Suprapubic skin (tissue), 4 donors: Measurements from ENCODE around the gene SRSF4. TPM values are rescaled to one million over a fixed set of nuclear protein-coding genes. Genes with fewer than 3 reads are reported as not detected.
"Not testable (repeated sequence)": the region's sequence is repeated elsewhere in the genome, so short reads cannot be mapped to it uniquely, and the experiment has no call there.

Source experiments
- DNase-seq, 2 donors: peaks; one replicate each; pipeline ENCODE4 v3.0.0-alpha.2; 2019; ENCODE audit warnings: low spot score in 2 of 2
- H3K27ac ChIP-seq: fragments of 200-600 bp; sonication (generic); one replicate; pipeline ENCODE4 v1.5.1; 2019
- H3K27me3 ChIP-seq: fragments of 200-600 bp; sonication (generic); one replicate; pipeline ENCODE4 v1.5.1; 2019
- H3K36me3 ChIP-seq: fragments of 200-600 bp; sonication (generic); one replicate; pipeline ENCODE4 v1.5.1; 2019
- H3K4me1 ChIP-seq: fragments of 200-600 bp; sonication (generic); one replicate; pipeline ENCODE4 v1.5.1; 2019
- H3K4me3 ChIP-seq: fragments of 200-600 bp; sonication (generic); one replicate; pipeline ENCODE4 v1.5.1; 2019; ENCODE audit warnings: mild to moderate bottlenecking
- H3K9me3 ChIP-seq: fragments of 200-600 bp; sonication (generic); one replicate; pipeline ENCODE4 v1.5.1; 2019
- EP300 ChIP-seq: sonication (generic); formaldehyde crosslinking; IDR thresholded peaks from one replicate; pipeline ENCODE4 v1.6.1; 2017; ENCODE audit warnings: antibody characterized with exemption
- POLR2A ChIP-seq, 2 donors: fragments of 450-650 bp; IDR thresholded peaks; one replicate each; pipeline ENCODE4 v1.6.1; 2017; ENCODE audit warnings: antibody characterized with exemption in 2 of 2, mild to moderate bottlenecking in 2 of 2, moderate library complexity in 2 of 2
- POLR2AphosphoS5 ChIP-seq, 3 donors: sonication (generic); formaldehyde crosslinking; IDR thresholded peaks; one replicate each; pipeline ENCODE4 v1.6.1; 2017; ENCODE audit warnings: antibody characterized with exemption in 3 of 3
- WGBS: methylation state at CpG from one replicate; pipeline ENCODE4 v1.1.5; 2018; 5-methylcytosine and 5-hydroxymethylcytosine counted together
- total RNA-seq, 4 donors: library from RNA; depleted of rRNA; stranded (reverse); fragments of >200 nt; gene quantifications; one replicate each; pipeline ENCODE4 v1.1.0, GENCODE V29; 2016
- TF ChIP-seq, protein P1 (sequence below), 2 donors: fragments of 200-600 bp in 1 of 2; fragments of 450-650 bp in 1 of 2; sonication (generic) in 1 of 2; IDR thresholded peaks; one replicate each; pipeline ENCODE4 v1.5.1; 2016 to 2019; ENCODE audit warnings: antibody characterized with exemption in 2 of 2, mild to moderate bottlenecking in 1 of 2, moderate library complexity in 1 of 2

Gene SRSF4
- total RNA-seq, 4 donors from 2014 or later = 45.7 to 86.1 (median 60.5) TPM

DNA sequence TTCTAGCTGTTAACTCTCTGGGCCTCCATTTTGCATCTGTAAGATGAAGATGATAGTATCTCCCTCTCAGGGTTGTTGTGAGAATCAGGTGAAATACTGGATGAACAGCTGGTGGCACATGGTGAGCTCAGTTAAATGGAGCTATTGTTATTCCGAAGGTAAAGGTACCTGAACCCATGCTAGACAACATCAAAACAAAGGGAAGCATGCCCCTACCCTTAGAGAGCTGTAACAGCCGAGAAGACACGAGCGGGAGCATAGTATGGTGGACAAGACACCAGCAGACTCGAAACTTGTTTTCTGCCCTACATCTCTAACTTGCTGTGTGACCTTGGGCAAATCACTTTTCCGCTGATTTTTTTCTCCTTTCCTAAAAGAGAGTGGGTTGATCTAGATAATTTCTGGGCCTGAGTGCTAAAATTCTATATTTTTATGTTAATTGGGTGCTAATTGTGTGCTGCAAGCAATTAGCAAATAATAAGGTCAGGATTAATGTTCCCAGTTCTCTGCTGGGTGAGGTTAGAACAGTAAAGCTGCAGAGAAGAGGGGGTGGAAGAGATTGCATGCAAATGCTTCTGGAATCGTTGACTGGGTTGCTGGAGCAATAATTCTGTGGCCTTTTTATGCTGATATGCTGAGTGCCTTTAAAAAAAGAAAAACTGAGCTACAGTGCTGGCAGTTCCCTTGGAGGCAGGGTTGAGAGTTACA is 68.8 kb downstream of the SRSF4 start:
- H3K9me3 ChIP-seq = no peaks in the 10 kb centered on the region
- no peaks in the 10 kb centered on the region for H3K27me3 ChIP-seq
- H3K4me1 ChIP-seq = no peaks in the 10 kb centered on the region
- WGBS = 87% methylated on average over 7 of the region's 7 CpGs
- H3K27ac ChIP-seq = no peak overlapping the region
- no peak for DNase-seq
- H3K4me3 ChIP-seq = no peak overlapping the region
- TF ChIP-seq POLR2AphosphoS5 (IDR thresholded peaks at IDR 0.05) = no peak
- no peak for TF ChIP-seq EP300
- TF ChIP-seq, protein P1, sequence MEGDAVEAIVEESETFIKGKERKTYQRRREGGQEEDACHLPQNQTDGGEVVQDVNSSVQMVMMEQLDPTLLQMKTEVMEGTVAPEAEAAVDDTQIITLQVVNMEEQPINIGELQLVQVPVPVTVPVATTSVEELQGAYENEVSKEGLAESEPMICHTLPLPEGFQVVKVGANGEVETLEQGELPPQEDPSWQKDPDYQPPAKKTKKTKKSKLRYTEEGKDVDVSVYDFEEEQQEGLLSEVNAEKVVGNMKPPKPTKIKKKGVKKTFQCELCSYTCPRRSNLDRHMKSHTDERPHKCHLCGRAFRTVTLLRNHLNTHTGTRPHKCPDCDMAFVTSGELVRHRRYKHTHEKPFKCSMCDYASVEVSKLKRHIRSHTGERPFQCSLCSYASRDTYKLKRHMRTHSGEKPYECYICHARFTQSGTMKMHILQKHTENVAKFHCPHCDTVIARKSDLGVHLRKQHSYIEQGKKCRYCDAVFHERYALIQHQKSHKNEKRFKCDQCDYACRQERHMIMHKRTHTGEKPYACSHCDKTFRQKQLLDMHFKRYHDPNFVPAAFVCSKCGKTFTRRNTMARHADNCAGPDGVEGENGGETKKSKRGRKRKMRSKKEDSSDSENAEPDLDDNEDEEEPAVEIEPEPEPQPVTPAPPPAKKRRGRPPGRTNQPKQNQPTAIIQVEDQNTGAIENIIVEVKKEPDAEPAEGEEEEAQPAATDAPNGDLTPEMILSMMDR (IDR thresholded peaks at IDR 0.05) = no peak
- TF ChIP-seq POLR2A (IDR thresholded peaks at IDR 0.05) = no peak
- peaks cover 27% of the 10 kb centered on the region for H3K36me3 ChIP-seq

DNA sequence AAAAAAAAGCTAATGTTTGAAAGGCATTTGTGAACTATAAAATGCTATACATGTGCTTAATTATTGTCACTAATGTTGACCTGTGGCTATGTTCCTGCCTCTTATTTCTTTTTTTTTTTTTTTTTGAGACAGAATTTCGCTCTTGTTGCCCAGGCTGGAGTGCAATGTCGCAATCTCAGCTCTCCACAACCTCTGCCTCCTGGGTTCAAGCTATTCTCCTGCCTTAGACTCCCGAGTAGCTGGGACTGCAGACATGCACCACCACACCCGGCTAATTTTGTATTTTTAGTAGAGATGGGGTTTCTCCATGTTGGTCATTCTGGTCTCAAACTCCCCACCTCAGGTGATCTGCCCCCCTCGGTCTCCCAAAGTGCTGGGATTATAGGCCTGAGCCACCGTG is 73.7 kb downstream of the SRSF4 start:
- H3K4me1 ChIP-seq, H3K4me3 ChIP-seq, H3K27ac ChIP-seq, H3K9me3 ChIP-seq, DNase-seq, H3K27me3 ChIP-seq: not testable (repeated sequence)
- H3K36me3 ChIP-seq = peaks cover 14% of the 10 kb centered on the region
- WGBS = 93% methylated on average over 6 of the region's 6 CpGs

DNA sequence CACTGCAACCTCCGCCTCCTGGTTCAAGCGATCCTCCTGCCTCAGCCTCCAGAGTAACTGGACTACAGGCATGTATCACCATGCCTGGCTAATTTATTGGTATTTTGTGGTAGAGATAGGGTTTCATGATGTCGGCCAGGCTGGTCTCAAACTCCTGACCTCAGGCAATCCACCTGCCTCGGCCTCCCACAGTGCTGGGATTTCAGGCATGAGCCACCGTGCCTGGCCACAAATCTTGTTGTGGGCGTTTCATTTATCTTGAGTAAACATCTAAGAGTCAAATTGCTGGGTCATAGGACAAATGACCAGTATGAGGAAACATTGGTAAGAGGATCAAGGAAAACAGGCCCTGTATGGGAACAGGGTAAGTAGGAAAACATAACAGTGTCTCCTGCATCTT is 75.9 kb downstream of the SRSF4 start:
- no peak for TF ChIP-seq POLR2A (IDR thresholded peaks at IDR 0.05)
- no peak for TF ChIP-seq EP300
- TF ChIP-seq, protein P1 (IDR thresholded peaks at IDR 0.05) = no peak
- H3K4me3 ChIP-seq = no peak overlapping the region
- H3K27ac ChIP-seq = no peak overlapping the region
- H3K4me1 ChIP-seq = no peaks in the 10 kb centered on the region
- no peaks in the 10 kb centered on the region for H3K9me3 ChIP-seq
- H3K27me3 ChIP-seq = no peaks in the 10 kb centered on the region
- DNase-seq = no peak
- peaks cover 14% of the 10 kb centered on the region for H3K36me3 ChIP-seq
- WGBS = 82% methylated on average over 6 of the region's 6 CpGs

DNA sequence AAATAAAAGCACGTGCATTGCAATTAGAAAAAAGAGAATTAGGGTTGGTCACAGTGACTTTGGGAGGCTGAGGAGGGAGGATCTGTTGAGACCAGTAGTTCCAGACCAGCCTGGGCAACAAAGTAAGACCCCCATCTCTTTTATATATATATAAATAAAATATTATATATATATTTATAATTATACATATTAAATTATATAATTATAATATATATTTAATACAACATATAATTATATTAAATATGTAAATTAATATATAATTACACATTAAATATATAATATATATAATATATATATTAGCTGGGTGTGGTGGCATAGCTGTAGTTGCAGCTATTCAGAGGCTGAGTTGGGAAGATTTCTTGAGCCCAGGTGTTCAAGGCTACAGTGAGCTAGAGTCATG is 81.2 kb downstream of the SRSF4 start:
- peaks cover 3% of the 10 kb centered on the region for H3K36me3 ChIP-seq
- 91% methylated on average over 1 of the region's 1 CpG for WGBS
- H3K9me3 ChIP-seq = no peaks in the 10 kb centered on the region
- TF ChIP-seq EP300 (no peak), POLR2A (IDR thresholded peaks at IDR 0.05) (no peak)
- TF ChIP-seq, protein P1 (IDR thresholded peaks at IDR 0.05) = no peak
- H3K4me3 ChIP-seq = no peak overlapping the region
- H3K27ac ChIP-seq = no peak overlapping the region
- no peak for DNase-seq
- no peaks in the 10 kb centered on the region for H3K4me1 ChIP-seq
- H3K27me3 ChIP-seq = no peaks in the 10 kb centered on the region

DNA sequence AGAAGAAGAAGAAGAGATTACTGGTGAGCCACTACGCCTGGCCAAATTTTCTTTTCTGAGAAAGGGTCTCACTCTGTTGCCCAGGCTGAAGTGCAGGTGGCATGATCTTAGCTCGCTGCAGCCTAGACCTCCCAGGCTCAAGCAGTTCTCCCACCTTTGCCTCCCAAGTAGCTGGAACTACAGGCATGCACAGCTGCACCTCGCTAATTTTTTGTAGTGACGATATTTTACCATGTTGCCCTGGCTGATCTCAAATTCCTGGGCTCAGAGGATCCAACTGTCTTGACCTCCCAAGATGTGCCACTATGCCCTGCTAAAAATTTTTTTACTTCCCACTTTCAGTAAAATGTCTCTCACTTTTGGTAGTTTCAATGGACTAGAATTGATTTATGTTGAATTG is 82.4 kb downstream of the SRSF4 start:
- Histone ChIP-seq H3K27ac (no peak overlapping the region), H3K4me3 (no peak overlapping the region), H3K27me3 (no peaks in the 10 kb centered on the region), H3K4me1 (no peaks in the 10 kb centered on the region), H3K9me3 (no peaks in the 10 kb centered on the region), H3K36me3 (peaks cover 3% of the 10 kb centered on the region)
- WGBS = 94% methylated on average over 4 of the region's 4 CpGs
- DNase-seq = no peak
- TF ChIP-seq POLR2AphosphoS5 (IDR thresholded peaks at IDR 0.05) = no peak
- no peak for TF ChIP-seq POLR2A (IDR thresholded peaks at IDR 0.05)
- TF ChIP-seq EP300 = no peak
- TF ChIP-seq, protein P1 (IDR thresholded peaks at IDR 0.05) = no peak

Other genes with a start within 250 kb of the SRSF4 start
- 1 to 10 TPM; 2.5 to 5.7 (median 3.8) TPM for gene TMEM200B, start 58.0 kb downstream of the SRSF4 start, total RNA-seq
- gene MECR, start 49.0 kb upstream of the SRSF4 start, total RNA-seq = 10 to 100 TPM; 23.1 to 39.3 (median 33.6) TPM
- gene PTPRU, start 54.6 kb upstream of the SRSF4 start, total RNA-seq = 10 to 100 TPM; 15.0 to 46.7 (median 29.0) TPM